Activated CD4-positive, alpha-beta memory T cell treated with anti-CD3 and anti-CD28 coated beads for 36 hours (primary cell): Measurements from ENCODE around the gene NR5A1. TPM values are rescaled to one million over a fixed set of nuclear protein-coding genes. Genes with fewer than 3 reads are reported as not detected.

ENCODE experiments used
- CTCF ChIA-PET: fragments of 350-600 bp; sonication (Branson Sonifier 250); formaldehyde crosslinking; loops from one replicate; lab custom pipeline; 2021; ENCODE audit warnings: antibody characterized with exemption, inconsistent platforms; lab: Charles Lee
- POLR2A ChIA-PET: fragments of 350-600 bp; sonication (Branson Sonifier 250); formaldehyde crosslinking; loops from one replicate; lab custom pipeline; 2021; ENCODE audit warnings: antibody characterized with exemption; lab: Charles Lee
- DNase-seq: peaks from one replicate; pipeline ENCODE4 v3.0.0-alpha.2; 2020
- H3K27ac Mint-ChIP-seq: one replicate; pipeline ENCODE4 v1.8.0; 2021; ENCODE audit warnings: mixed read lengths
- H3K27me3 Mint-ChIP-seq: one replicate; pipeline ENCODE4 v1.8.0; 2021; ENCODE audit warnings: mixed read lengths
- H3K36me3 Mint-ChIP-seq: one replicate; pipeline ENCODE4 v1.8.0; 2021; ENCODE audit warnings: mixed read lengths
- H3K4me1 Mint-ChIP-seq: one replicate; pipeline ENCODE4 v1.8.0; 2021; ENCODE audit warnings: low read depth, mixed read lengths
- H3K4me3 Mint-ChIP-seq: one replicate; pipeline ENCODE4 v1.8.0; 2021; ENCODE audit warnings: mild to moderate bottlenecking, mixed read lengths
- H3K9me3 Mint-ChIP-seq: one replicate; pipeline ENCODE4 v1.8.0; 2021; ENCODE audit warnings: mixed read lengths
- intact Hi-C: fragments of 100-400 bp; cut with micrococcal nuclease; formaldehyde crosslinking; loops from one replicate; pipeline ENCODE4 v1.15.1; 2023
- total RNA-seq, 2 experiments: library from RNA; stranded (reverse); gene quantifications; one replicate each; pipeline ENCODE4 v1.2.3, GENCODE V29; 2021

The NR5A1 gene
- total RNA-seq, 2 experiments from 2014 or later: not detected

DNA sequence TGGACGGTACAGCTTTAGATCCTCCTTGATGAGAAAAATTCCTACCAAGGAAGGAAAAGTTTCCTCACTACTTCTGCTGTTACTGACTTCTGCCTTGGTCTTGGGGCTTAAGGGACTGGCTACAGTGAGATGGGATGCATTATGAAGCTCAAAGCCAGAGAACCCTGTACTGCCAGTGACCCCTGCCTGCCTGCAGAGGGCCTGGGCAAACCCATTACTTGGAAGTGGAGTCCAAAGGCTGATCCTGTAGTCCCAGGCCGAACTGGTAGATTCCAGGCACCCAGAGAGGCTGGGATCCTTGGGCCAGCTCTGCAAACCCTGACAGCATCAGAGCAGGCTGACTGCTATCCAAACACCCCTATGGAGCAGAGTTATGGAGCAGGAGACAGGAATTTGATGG lies 25.7 kb upstream of the NR5A1 start:
- Mint-ChIP-seq H3K36me3 (no peaks in the 10 kb centered on the region), H3K4me1 (no peaks in the 10 kb centered on the region), H3K27me3 (no peaks in the 10 kb centered on the region), H3K4me3 (no peak overlapping the region), H3K27ac (no peak overlapping the region), H3K9me3 (no peaks in the 10 kb centered on the region)
- intact Hi-C loops: loop anchor here (10.0 kb wide), 1 partner anchor 408 kb away; no protein-coding TSS in a partner anchor
- ChIA-PET POLR2A (no interaction called here), CTCF (interaction anchor here (0.5 to 1.0 kb wide), 3 partner anchors 84 to 144 kb away, joined by 3 to 5 read pairs (median 4); no protein-coding TSS in a partner anchor)
- no peak for DNase-seq

DNA sequence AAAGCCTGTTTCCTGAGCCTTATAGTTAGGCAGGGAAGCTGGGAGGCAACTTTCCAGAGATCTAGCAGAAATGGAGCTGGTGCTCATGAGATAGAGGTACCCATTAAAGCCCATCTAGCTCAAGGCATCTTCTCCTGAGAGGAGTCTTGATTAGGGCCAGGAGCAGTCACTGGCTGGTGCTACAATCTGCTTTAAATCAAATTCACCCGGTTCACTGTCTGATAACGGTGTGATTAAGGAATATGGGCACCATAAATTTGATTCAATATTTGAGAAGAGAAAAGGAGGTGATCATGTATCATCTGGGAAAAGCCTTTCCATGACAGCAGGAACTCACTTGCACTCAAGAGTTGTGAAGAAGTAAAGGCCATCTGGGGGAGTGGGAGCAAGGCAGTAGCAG lies 23.9 kb upstream of the NR5A1 start:
- H3K4me3 Mint-ChIP-seq: no peak overlapping the region
- intact Hi-C loops: loop anchor here (10.0 kb wide), 1 partner anchor 406 kb away; no protein-coding TSS in a partner anchor
- no peaks in the 10 kb centered on the region for H3K36me3 Mint-ChIP-seq
- DNase-seq: no peak
- H3K9me3 Mint-ChIP-seq: no peaks in the 10 kb centered on the region
- CTCF ChIA-PET: no interaction called here
- H3K27ac Mint-ChIP-seq: no peak overlapping the region
- H3K4me1 Mint-ChIP-seq: no peaks in the 10 kb centered on the region
- POLR2A ChIA-PET: no interaction called here
- no peaks in the 10 kb centered on the region for H3K27me3 Mint-ChIP-seq

DNA sequence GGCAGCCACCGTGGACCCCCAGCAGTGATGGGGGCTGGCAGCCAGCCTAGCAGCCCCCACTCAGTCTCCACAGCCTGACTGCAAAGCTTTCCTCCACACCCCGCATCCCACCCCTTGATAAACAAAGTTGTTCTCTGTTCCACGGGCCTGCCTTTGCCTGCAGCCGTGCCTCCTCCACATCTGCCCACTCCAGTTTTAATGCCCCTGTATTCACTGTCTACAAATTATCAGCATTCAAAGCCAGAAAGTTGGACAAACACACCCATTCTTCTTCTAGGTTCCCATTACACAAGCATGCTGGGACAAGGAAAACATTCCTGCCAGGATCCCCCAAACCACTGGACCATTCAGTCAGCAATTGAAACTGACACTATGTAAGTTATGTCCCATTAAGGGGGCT lies 23.0 kb upstream of the NR5A1 start:
- Mint-ChIP-seq H3K4me3 (no peak overlapping the region), H3K4me1 (no peaks in the 10 kb centered on the region), H3K9me3 (no peaks in the 10 kb centered on the region), H3K36me3 (no peaks in the 10 kb centered on the region), H3K27ac (no peak overlapping the region), H3K27me3 (no peaks in the 10 kb centered on the region)
- ChIA-PET CTCF (no interaction called here), POLR2A (no interaction called here)
- intact Hi-C loops: loop anchor here (10.0 kb wide), 1 partner anchor 405 kb away; no protein-coding TSS in a partner anchor
- no peak for DNase-seq

DNA sequence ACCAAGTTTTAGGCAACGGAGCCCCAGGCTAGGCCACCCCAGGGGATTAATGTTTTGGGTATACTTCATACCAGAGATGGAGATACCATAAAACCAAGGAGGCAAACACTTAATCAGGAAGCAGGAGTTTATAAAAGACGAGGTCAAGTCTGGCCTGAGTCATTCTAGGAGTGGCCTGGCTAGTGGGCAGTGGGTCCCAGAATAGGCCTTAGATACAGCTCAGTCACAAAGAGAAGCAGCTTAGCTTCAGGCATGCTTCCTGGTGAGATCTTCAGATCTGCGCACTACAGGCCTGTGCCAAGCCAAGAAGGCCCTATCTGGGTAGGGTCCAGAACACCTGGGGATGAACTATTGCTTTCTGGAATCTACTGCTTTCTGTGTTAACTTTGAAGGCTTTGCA lies 20.6 kb upstream of the NR5A1 start:
- no peaks in the 10 kb centered on the region for H3K36me3 Mint-ChIP-seq
- DNase-seq: no peak
- no peak overlapping the region for H3K4me3 Mint-ChIP-seq
- H3K4me1 Mint-ChIP-seq: no peaks in the 10 kb centered on the region
- ChIA-PET POLR2A (no interaction called here), CTCF (interaction anchor here (1.3 kb wide), 1 partner anchor 9 kb away, joined by 4 read pairs; no protein-coding TSS in a partner anchor)
- no peaks in the 10 kb centered on the region for H3K9me3 Mint-ChIP-seq
- no peak overlapping the region for H3K27ac Mint-ChIP-seq
- H3K27me3 Mint-ChIP-seq: no peaks in the 10 kb centered on the region
- intact Hi-C loops: no loop called here

DNA sequence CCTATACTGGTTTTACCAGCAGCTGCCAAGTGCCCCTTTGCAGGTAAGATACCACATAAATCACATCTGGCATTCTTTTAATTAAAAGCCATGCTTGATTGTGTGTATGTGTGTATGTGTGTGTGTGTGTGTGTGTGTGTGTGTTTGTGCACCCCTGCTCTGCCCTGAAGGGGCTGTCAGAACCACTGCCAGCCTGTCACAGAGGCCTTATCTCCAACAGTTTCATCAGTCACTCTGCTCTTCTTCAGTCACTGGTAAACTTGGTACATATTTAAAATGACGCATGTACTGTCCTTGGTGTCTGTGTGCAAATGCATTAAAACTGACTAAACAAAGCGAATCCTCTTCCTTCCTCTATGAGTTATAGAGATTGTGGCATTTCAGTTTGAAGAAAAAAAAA lies 19.0 kb upstream of the NR5A1 start:
- ChIA-PET POLR2A (no interaction called here), CTCF (interaction anchor here (1.0 to 1.3 kb wide), 2 partner anchors 11 to 91 kb away, joined by 3 read pairs; no protein-coding TSS in a partner anchor)
- no peaks in the 10 kb centered on the region for H3K27me3 Mint-ChIP-seq
- H3K9me3 Mint-ChIP-seq: no peaks in the 10 kb centered on the region
- no peak overlapping the region for H3K27ac Mint-ChIP-seq
- no peaks in the 10 kb centered on the region for H3K36me3 Mint-ChIP-seq
- no peak for DNase-seq
- intact Hi-C loops: no loop called here
- no peak overlapping the region for H3K4me3 Mint-ChIP-seq
- no peaks in the 10 kb centered on the region for H3K4me1 Mint-ChIP-seq

DNA sequence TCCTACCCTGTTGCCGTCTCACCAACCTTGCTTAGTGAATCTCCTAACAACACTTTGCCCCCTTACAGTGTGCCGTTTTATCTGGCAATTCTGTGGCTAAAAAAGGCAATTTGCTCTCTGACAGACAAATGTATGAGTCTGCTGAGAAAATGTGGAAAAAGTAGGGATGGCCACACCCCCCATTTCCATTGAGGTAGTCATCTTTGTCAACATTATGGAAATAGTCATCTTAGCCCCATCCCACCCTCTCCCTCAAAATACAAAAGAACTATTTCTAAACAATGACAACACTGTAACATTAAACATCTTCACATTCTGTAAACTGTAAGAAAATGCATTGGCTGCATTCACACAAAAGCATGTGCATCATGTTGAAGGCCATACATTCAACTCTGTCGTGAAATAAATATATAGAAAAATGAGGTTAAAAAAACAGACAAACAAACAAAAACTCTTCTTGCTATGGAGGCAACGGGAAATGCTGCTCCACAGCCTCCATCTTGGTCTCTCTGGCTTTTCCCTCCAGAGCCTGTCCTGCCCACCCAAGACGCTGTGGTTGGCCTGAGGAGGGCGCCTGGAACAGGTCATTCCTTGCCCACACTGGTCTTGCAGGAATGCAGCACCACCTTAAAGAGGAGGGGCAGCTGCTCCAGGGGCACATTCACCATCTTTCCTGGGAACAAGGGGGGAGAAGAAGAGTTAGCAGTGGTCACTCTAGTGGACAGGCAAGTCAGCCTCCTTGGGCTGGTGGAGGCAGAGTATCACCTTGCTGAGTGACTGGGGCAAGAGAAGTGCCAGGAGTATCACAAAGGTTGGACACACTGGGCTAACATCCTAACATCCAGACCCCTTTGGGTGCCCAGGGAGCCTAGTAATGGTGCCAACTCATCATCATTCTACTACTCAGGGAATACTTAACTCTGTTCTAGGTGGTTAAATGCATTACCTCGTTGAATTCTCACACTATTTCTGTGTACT lies 15.2 kb upstream of the NR5A1 start:
- intact Hi-C loops: no loop called here
- no peak for DNase-seq
- ChIA-PET CTCF (no interaction called here), POLR2A (no interaction called here)
- H3K4me1 Mint-ChIP-seq: no peaks in the 10 kb centered on the region
- H3K27me3 Mint-ChIP-seq: peaks cover 9% of the 10 kb centered on the region
- H3K4me3 Mint-ChIP-seq: no peak overlapping the region
- H3K27ac Mint-ChIP-seq: no peak overlapping the region
- no peaks in the 10 kb centered on the region for H3K36me3 Mint-ChIP-seq
- H3K9me3 Mint-ChIP-seq: no peaks in the 10 kb centered on the region

DNA sequence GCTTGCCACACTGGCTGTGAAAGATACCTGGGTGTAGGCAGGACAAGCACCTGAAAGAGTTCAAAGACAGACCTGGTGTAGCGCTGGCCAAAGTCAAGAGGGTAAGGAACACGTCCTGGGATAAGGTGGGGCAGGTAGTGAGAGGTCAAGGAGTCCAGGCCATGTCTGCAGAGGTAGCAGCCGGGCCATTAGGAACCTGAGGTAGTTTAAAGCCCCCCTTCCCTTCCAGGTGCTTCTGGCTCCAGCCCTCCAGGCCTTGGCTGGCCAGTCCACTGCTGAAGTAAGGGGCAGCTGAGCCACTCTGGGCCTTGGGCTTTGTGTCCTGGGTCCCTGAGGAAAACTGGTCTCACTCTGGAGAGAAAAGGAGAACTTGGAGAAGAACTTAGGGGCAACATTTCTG lies 13.9 kb upstream of the NR5A1 start:
- DNase-seq: no peak
- no peak overlapping the region for H3K4me3 Mint-ChIP-seq
- H3K4me1 Mint-ChIP-seq: no peaks in the 10 kb centered on the region
- H3K9me3 Mint-ChIP-seq: no peaks in the 10 kb centered on the region
- no peaks in the 10 kb centered on the region for H3K36me3 Mint-ChIP-seq
- H3K27me3 Mint-ChIP-seq: peaks cover 13% of the 10 kb centered on the region
- ChIA-PET POLR2A (no interaction called here), CTCF (no interaction called here)
- intact Hi-C loops: no loop called here
- no peak overlapping the region for H3K27ac Mint-ChIP-seq

DNA sequence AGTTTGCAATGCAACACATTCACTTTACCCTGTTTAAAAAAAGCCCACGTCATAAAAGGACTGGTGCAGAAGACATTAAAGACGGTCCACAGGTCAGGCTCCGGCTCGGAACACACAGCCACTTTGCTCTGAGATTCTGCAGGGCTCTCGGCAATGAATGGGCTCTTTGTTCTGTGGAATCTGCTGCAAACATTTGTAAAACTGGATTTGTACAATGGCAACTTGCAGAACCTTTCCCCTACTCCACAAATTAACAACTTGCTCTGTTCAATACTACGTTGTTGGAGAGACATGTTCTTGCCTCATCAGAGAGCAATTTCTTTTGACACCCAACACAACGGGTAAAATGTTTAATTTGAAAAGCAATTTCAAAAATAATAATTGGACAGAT lies 13.0 kb upstream of the NR5A1 start:
- no peaks in the 10 kb centered on the region for H3K4me1 Mint-ChIP-seq
- H3K27ac Mint-ChIP-seq: no peak overlapping the region
- H3K27me3 Mint-ChIP-seq: peaks cover 13% of the 10 kb centered on the region
- ChIA-PET CTCF (no interaction called here), POLR2A (no interaction called here)
- intact Hi-C loops: no loop called here
- no peaks in the 10 kb centered on the region for H3K9me3 Mint-ChIP-seq
- no peaks in the 10 kb centered on the region for H3K36me3 Mint-ChIP-seq
- no peak for DNase-seq
- H3K4me3 Mint-ChIP-seq: no peak overlapping the region

DNA sequence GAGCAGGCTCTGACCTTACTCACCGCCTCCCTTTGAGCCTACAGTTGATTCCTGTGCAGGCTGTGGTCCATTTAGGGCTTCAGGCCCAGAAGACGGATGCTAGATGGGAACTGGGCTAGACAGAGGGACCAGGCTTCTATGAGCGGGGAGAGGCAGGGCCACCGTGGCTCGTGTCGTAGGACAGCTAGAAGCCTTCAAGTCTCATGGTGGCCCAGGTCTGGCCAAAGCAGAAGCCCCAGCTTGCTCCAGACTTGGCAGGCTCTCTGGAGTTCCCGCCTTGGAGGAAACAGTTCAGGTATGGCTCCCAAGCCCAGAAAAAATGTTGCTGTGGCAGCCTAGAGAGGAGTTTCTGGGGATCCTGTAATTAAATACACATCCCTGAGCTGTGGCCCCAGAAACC lies 10.9 kb upstream of the NR5A1 start:
- CTCF ChIA-PET: interaction anchor here (0.6 kb wide), 1 partner anchor 18 kb away, joined by 3 read pairs; no protein-coding TSS in a partner anchor
- intact Hi-C loops: no loop called here
- no peak for DNase-seq
- Mint-ChIP-seq H3K4me3 (no peak overlapping the region), H3K36me3 (no peaks in the 10 kb centered on the region), H3K9me3 (no peaks in the 10 kb centered on the region), H3K4me1 (no peaks in the 10 kb centered on the region), H3K27me3 (peaks cover 13% of the 10 kb centered on the region), H3K27ac (no peak overlapping the region)
- POLR2A ChIA-PET: no interaction called here

DNA sequence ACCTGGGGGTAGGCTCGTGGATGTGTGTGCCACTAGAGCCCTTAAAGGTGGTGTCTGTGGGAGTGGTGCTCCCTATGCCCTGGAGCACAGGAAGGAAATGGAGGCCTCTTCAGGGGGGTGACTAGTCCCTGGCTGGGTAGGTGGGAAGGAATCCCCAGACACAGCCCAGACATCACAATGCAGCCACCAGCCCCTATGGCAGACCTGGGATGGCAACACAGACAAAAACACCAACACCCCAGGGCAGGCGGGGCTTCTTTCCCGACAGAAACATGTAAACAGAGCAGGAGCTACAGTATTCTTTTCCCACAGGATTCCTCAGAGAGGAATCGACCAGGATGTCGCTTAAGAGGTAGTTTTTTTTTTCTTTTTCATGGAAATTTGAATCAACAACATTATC lies 10.4 kb upstream of the NR5A1 start:
- Mint-ChIP-seq H3K4me1 (no peaks in the 10 kb centered on the region), H3K27me3 (peaks cover 13% of the 10 kb centered on the region), H3K27ac (no peak overlapping the region), H3K4me3 (no peak overlapping the region), H3K36me3 (no peaks in the 10 kb centered on the region), H3K9me3 (no peaks in the 10 kb centered on the region)
- no peak for DNase-seq
- intact Hi-C loops: no loop called here
- ChIA-PET POLR2A (no interaction called here), CTCF (no interaction called here)

DNA sequence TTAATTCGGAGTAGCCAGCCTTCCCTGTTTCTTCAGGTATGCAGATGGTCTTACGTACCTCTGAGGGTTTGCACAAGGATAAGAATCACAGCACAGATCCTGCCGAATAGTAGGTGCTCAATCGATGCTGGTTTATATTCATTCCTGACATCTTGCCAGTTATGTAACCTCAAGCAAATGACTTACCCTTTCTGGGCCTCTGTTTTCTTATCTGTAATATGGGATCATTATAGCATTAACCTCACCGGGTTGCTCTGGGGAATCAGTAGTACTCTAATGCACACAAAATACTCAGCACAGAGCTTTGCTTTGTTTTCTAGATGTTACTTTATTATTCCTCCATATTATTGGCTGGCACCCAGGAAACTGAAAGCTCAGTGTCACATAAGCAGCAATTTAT lies 7.7 kb upstream of the NR5A1 start:
- intact Hi-C loops: no loop called here
- ChIA-PET POLR2A (interaction anchor here (0.5 kb wide), 1 partner anchor 61 kb away, joined by 3 read pairs; no protein-coding TSS in a partner anchor), CTCF (interaction anchor here (0.6 kb wide), 1 partner anchor 21 kb away, joined by 3 read pairs; no protein-coding TSS in a partner anchor)
- Mint-ChIP-seq H3K36me3 (no peaks in the 10 kb centered on the region), H3K4me3 (no peak overlapping the region), H3K27ac (no peak overlapping the region), H3K9me3 (no peaks in the 10 kb centered on the region), H3K4me1 (no peaks in the 10 kb centered on the region), H3K27me3 (peaks cover 10% of the 10 kb centered on the region)
- no peak for DNase-seq

DNA sequence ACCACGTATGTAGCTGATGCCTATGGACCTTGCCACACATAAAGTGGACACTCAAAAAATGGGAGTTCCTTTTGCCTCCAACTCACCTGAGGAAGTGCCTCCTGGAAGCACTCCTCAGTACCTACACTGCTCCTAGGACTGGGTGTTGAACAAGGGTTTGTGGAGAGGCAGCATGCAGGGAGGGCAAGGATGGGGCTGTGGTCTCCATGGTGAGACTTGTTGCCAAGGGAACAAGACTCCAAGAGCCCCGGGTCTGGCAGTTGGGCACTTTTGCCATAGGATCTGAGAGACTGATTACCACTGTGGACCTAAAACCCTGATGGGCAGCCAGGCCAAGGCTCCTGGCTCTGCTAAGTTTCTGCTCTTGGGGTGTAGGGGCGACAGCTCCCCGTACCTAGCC lies 6.9 kb upstream of the NR5A1 start:
- Mint-ChIP-seq H3K4me1 (no peaks in the 10 kb centered on the region), H3K27ac (no peak overlapping the region), H3K27me3 (peaks cover 9% of the 10 kb centered on the region), H3K9me3 (no peaks in the 10 kb centered on the region), H3K36me3 (no peaks in the 10 kb centered on the region), H3K4me3 (no peak overlapping the region)
- no peak for DNase-seq
- intact Hi-C loops: no loop called here
- CTCF ChIA-PET: no interaction called here
- POLR2A ChIA-PET: no interaction called here
